GM12878 (cell line): ENCODE results near the gene CASP8.

ENCODE experiments used
- BHLHE40 ChIP-seq, 2 experiments: fragments of 450-650 bp in 1 of 2; IDR thresholded peaks; 2 replicates each; pipeline ENCODE4 v1.6.1; 2011 to 2017; ENCODE audit warnings: low read depth in 2 of 2, borderline replicate concordance in 1 of 2, improper control_type of control experiment in 1 of 2, low read length in 1 of 2, mild to moderate bottlenecking in 1 of 2
- CEBPB ChIP-seq, 2 experiments: fragments of 150-350 bp in 1 of 2; IDR thresholded peaks; 2 replicates each; pipeline ENCODE4 v1.6.1; 2012 to 2014; ENCODE audit warnings: low read depth in 2 of 2, low read length in 2 of 2, borderline replicate concordance in 1 of 2, inconsistent platforms in 1 of 2
- EZH2 ChIP-seq: IDR thresholded peaks from 2 replicates; pipeline ENCODE4 v1.6.1; 2012; ENCODE audit warnings: low read depth, mild to moderate bottlenecking, control low read depth, inconsistent platforms, low read length, borderline replicate concordance; ENCODE audit not compliant: control insufficient read depth
- GABPA ChIP-seq: IDR thresholded peaks from 2 replicates; pipeline ENCODE4 v1.6.1; 2014; ENCODE audit warnings: antibody characterized with exemption, low read depth, mild to moderate bottlenecking, inconsistent platforms
- MTA3 ChIP-seq: IDR thresholded peaks from 2 replicates; pipeline ENCODE4 v1.6.1; 2012; ENCODE audit warnings: low read length, inconsistent platforms, borderline replicate concordance
- POLR2A ChIP-seq: IDR thresholded peaks from 2 replicates; pipeline ENCODE4 v1.6.1; 2011; ENCODE audit warnings: low read depth, mild to moderate bottlenecking, low read length
- RBBP5 ChIP-seq: fragments of 200-600 bp; sonication (generic); conservative IDR thresholded peaks from 2 replicates; pipeline ENCODE4 v1.6.1; 2016
- SIX5 ChIP-seq: IDR thresholded peaks from 2 replicates; pipeline ENCODE4 v1.6.1; 2011; ENCODE audit warnings: mild to moderate bottlenecking, low read depth, low read length, moderate library complexity; ENCODE audit not compliant: severe bottlenecking
- TCF3 ChIP-seq: IDR thresholded peaks from 2 replicates; pipeline ENCODE4 v1.6.1; 2012; ENCODE audit warnings: low read depth, mild to moderate bottlenecking, low read length, borderline replicate concordance; ENCODE audit not compliant: insufficient read depth
- TCF7 ChIP-seq: IDR thresholded peaks from 2 replicates; pipeline ENCODE4 v1.6.1; 2014; ENCODE audit warnings: antibody characterized with exemption, borderline replicate concordance
- YY1 ChIP-seq: IDR thresholded peaks from 2 replicates; pipeline ENCODE4 v1.6.1; 2011; ENCODE audit warnings: low read depth, mild to moderate bottlenecking, low read length
- ZNF274 ChIP-seq: IDR thresholded peaks from one replicate; pipeline ENCODE4 v1.8.0; 2011; ENCODE audit not compliant: insufficient read length, insufficient read depth
- TF ChIP-seq, protein P1 (sequence below), 3 experiments: IDR thresholded peaks in 2 of 3; conservative IDR thresholded peaks in 1 of 3; 2 replicates each; pipeline ENCODE4 v1.5.1; 2011; ENCODE audit warnings: low read depth in 3 of 3, low read length in 3 of 3, mild to moderate bottlenecking in 3 of 3, control low read depth in 2 of 3, moderate library complexity in 2 of 3, inconsistent platforms in 1 of 3, mixed read lengths in 1 of 3; ENCODE audit not compliant: control insufficient read depth in 2 of 3, insufficient read depth in 1 of 3; ENCODE audit errors: extremely low read depth in 1 of 3
- TF ChIP-seq, protein P2 (sequence below): IDR thresholded peaks from 2 replicates; pipeline ENCODE4 v1.6.1; 2012; ENCODE audit warnings: mild to moderate bottlenecking, low read depth, low read length

DNA sequence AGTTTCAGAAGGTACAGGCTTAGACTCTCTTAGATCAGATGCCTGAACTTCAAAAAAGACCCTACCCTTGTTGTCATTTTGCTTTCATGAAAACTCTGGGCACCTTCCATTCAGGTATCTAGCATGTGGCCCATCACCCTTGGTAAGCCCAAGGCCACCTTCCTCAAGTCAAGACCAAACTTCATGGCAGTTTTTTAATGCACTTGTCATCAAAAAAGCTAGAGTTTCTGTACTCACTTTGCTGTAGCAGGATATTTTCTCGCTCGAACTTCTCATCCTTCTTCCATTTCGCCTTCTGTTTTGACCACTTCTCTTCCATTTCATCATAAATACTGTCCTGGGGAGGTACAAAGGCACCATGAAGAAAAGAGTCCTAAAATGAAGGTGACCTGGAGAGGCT is 48.6 kb downstream of the CASP8 start:
- TF ChIP-seq RBBP5 (no peak), MTA3 (no peak), BHLHE40 (IDR thresholded peaks at IDR 0.05; ENCODE audit: borderline replicate concordance in 1 of 2, low read depth in 2 of 2, low read length in 1 of 2) (no peak), CEBPB (IDR thresholded peaks at IDR 0.05; ENCODE audit: borderline replicate concordance in 1 of 2, low read depth in 2 of 2, low read length in 2 of 2) (no peak), TCF7 (no peak), EZH2 (no peak), POLR2A (no peak), TCF3 (no peak), SIX5 (no peak), ZNF274 (no peak), GABPA (no peak), YY1 (no peak)
- TF ChIP-seq, protein P1, sequence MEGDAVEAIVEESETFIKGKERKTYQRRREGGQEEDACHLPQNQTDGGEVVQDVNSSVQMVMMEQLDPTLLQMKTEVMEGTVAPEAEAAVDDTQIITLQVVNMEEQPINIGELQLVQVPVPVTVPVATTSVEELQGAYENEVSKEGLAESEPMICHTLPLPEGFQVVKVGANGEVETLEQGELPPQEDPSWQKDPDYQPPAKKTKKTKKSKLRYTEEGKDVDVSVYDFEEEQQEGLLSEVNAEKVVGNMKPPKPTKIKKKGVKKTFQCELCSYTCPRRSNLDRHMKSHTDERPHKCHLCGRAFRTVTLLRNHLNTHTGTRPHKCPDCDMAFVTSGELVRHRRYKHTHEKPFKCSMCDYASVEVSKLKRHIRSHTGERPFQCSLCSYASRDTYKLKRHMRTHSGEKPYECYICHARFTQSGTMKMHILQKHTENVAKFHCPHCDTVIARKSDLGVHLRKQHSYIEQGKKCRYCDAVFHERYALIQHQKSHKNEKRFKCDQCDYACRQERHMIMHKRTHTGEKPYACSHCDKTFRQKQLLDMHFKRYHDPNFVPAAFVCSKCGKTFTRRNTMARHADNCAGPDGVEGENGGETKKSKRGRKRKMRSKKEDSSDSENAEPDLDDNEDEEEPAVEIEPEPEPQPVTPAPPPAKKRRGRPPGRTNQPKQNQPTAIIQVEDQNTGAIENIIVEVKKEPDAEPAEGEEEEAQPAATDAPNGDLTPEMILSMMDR (IDR thresholded peaks at IDR 0.05 in 2 of 3, conservative IDR thresholded peaks at IDR 0.05 in 1 of 3; ENCODE audit: control insufficient read depth in 2 of 3, extremely low read depth in 1 of 3, insufficient read depth in 1 of 3, low read depth in 3 of 3, low read length in 3 of 3), result no peak
- TF ChIP-seq, protein P2, sequence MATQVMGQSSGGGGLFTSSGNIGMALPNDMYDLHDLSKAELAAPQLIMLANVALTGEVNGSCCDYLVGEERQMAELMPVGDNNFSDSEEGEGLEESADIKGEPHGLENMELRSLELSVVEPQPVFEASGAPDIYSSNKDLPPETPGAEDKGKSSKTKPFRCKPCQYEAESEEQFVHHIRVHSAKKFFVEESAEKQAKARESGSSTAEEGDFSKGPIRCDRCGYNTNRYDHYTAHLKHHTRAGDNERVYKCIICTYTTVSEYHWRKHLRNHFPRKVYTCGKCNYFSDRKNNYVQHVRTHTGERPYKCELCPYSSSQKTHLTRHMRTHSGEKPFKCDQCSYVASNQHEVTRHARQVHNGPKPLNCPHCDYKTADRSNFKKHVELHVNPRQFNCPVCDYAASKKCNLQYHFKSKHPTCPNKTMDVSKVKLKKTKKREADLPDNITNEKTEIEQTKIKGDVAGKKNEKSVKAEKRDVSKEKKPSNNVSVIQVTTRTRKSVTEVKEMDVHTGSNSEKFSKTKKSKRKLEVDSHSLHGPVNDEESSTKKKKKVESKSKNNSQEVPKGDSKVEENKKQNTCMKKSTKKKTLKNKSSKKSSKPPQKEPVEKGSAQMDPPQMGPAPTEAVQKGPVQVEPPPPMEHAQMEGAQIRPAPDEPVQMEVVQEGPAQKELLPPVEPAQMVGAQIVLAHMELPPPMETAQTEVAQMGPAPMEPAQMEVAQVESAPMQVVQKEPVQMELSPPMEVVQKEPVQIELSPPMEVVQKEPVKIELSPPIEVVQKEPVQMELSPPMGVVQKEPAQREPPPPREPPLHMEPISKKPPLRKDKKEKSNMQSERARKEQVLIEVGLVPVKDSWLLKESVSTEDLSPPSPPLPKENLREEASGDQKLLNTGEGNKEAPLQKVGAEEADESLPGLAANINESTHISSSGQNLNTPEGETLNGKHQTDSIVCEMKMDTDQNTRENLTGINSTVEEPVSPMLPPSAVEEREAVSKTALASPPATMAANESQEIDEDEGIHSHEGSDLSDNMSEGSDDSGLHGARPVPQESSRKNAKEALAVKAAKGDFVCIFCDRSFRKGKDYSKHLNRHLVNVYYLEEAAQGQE, result no peak
